GM12878 (cell line): ENCODE data around the gene CENPH.

ENCODE experiments used
- EP300 ChIP-seq, 2 experiments: fragments of 150-350 bp in 1 of 2; IDR thresholded peaks; 2 replicates each; pipeline ENCODE4 v1.6.1; 2011 to 2012; ENCODE audit warnings: low read depth in 2 of 2, low read length in 2 of 2, borderline replicate concordance in 1 of 2, improper control_type of control experiment in 1 of 2, inconsistent platforms in 1 of 2; ENCODE audit not compliant: control insufficient read depth in 1 of 2
- JUNB ChIP-seq: IDR thresholded peaks from 2 replicates; pipeline ENCODE4 v1.6.1; 2016; ENCODE audit warnings: antibody characterized with exemption, mild to moderate bottlenecking
- POLR2AphosphoS5 ChIP-seq: IDR thresholded peaks from 2 replicates; pipeline ENCODE4 v1.6.1; 2011; ENCODE audit warnings: mild to moderate bottlenecking, low read length, inconsistent platforms
- ZZZ3 ChIP-seq: IDR thresholded peaks from 2 replicates; pipeline ENCODE4 v1.6.1; 2011; ENCODE audit warnings: low read depth; ENCODE audit not compliant: control insufficient read depth, insufficient read length

DNA sequence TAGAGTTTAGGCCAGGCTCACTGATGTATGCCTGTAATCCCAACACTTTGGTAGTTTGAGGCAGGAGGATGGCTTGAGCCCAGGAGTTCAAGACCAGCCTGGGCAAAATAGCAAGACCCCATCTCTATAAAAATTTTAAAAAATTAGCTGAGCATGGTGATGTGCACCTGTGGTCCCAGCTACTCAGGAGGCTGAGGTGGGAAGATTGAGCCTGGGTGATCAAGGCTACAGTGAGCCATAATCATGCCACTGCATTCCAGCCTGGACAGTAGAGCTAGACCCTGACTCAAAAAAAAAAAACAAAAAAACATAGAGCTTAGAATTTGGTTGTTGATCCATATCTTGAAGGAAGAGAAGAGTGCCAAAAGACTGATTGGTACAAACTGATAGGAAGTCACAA, 30.6 kb downstream of the CENPH start:
- TF ChIP-seq ZZZ3 (no peak), POLR2AphosphoS5 (no peak), JUNB (no peak), EP300 (IDR thresholded peaks at IDR 0.05; ENCODE audit: borderline replicate concordance in 1 of 2, control insufficient read depth in 1 of 2, low read depth in 2 of 2, low read length in 2 of 2) (no peak)
